ENCODE results near the gene B4GALT2. TPM values are rescaled to one million over a fixed set of nuclear protein-coding genes. Genes with fewer than 3 reads are reported as not detected.

The B4GALT2 gene
- total and polyA plus RNA-seq, 3 experiments from 2014 or later, result 1.9 to 41.7 (median 39.7) TPM

DNA sequence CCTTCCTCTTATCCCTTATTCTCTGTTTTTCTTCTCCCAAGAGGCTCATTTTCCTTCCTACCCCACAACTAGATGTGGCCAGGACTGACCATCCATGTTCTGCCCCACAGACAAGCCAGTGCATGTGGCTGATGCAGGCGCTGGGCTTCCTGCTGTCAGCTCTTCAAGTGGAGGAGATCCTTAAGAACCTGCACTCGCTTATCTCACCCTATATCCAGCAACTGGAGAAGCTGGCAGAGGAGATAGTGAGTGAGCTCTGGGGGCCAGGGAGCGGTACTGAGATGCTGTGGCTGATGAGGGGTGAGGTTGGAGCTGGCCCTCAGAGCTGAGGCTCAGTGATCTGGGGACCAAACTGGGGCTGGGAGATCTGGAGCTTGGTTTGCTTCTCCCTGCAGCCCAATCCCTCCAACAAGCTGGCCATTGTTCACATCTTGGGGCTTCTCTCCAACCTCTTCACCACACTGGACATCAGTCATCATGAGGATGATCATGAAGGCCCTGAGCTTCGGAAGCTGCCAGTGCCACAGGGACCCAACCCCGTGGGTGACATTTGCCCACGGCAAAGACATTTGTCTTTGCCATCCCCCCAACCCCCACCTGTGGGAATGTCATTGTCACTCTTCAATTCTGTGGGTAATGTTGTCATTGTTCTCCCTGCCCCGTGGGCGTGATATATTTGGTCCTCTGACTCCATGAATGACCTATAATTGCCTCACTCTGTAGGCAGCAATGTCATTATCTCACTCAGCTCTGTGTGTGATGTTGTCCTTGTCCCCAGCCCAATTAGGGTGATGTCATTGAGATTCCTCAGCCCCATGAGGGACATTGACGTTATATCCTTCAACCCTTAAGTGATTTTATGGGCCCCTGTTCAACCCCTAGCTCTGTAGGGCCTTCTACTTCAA is 20.4 kb upstream of the B4GALT2 start:
- Mint-ChIP-seq H3K27ac (no peak overlapping the region), H3K4me3 (no peak overlapping the region), H3K27me3 (peaks cover 0 to 1% of the 10 kb centered on the region in 2 donors), H3K36me3 (peaks cover 0 to 57% (median 16%) of the 10 kb centered on the region in 3 donors), H3K4me1 (peaks cover 0 to 4% (median 0%) of the 10 kb centered on the region in 3 donors), H3K9me3 (no peaks in the 10 kb centered on the region)
- no peak for DNase-seq
- POLR2A ChIA-PET, result no interaction called here
- CTCF ChIA-PET, result interaction anchor here (0.8 to 1.4 kb wide), 3 partner anchors 11 to 46 kb away, joined by 3 read pairs; no protein-coding TSS in a partner anchor
- no peaks in the 10 kb centered on the region for H3K9me3 ChIP-seq (ENCODE audit: low read length)
- no peaks in the 10 kb centered on the region for H3K4me1 ChIP-seq (ENCODE audit: insufficient read depth, low read length)
- H3K36me3 ChIP-seq (ENCODE audit: insufficient read depth, low read length), result peaks cover 22% of the 10 kb centered on the region
- H3K27me3 ChIP-seq (ENCODE audit: insufficient read depth, low read length, poor library complexity, severe bottlenecking), result no peaks in the 10 kb centered on the region
- no peak overlapping the region for H3K27ac ChIP-seq (ENCODE audit: low read depth, low read length)
- H3K4me3 ChIP-seq (ENCODE audit: low read length), result no peak overlapping the region

DNA sequence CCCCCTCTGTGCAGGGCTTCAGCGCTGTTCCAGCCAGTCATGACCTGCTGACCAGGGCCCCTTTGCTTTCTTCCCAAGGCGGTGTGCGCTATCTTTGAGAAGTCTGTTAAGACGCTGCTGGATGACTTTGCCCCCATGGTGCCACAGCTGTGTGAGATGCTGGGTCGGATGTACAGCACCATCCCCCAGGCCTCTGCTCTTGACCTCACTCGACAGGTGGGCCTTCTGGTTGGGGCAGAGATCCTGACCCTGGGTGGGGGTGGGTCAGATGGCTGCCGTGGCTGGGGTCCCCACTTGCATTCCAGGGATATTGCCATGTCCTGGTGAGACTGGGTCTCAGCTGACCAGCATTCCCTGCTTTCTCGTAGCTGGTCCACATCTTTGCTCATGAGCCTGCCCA is 18.2 kb upstream of the B4GALT2 start:
- Mint-ChIP-seq H3K27ac (no peak overlapping the region), H3K4me3 (no peak overlapping the region), H3K4me1 (no peaks in the 10 kb centered on the region), H3K36me3 (peaks cover 0 to 55% (median 16%) of the 10 kb centered on the region in 3 donors), H3K27me3 (no peaks in the 10 kb centered on the region), H3K9me3 (no peaks in the 10 kb centered on the region)
- Histone ChIP-seq H3K27ac (ENCODE audit: low read depth, low read length) (no peak overlapping the region), H3K36me3 (ENCODE audit: insufficient read depth, low read length) (peaks cover 22% of the 10 kb centered on the region), H3K4me1 (ENCODE audit: insufficient read depth, low read length) (no peaks in the 10 kb centered on the region), H3K4me3 (ENCODE audit: low read length) (no peak overlapping the region), H3K9me3 (ENCODE audit: low read length) (no peaks in the 10 kb centered on the region), H3K27me3 (ENCODE audit: insufficient read depth, low read length, poor library complexity, severe bottlenecking) (no peaks in the 10 kb centered on the region)
- DNase-seq, result no peak
- ChIA-PET POLR2A (no interaction called here), CTCF (no interaction called here)

DNA sequence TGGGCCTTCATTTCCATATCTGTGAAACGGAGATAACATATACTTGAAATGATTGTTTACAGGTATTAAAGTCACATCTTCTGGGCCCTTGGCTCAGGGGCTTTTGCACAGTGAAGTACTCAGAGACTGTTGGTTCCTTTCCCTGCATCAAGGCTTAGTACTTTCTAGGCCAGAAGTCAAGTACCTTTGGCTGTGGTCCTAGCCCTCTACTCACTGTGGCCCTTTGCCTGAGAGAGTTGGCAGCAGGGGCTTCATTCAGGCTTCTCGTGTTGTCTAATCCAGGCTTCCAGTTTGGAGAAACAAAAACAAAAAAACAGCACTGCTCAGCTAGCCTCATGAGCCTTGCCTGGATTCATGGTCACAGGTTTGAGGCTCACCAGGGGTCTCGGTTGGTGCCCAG is 17.3 kb upstream of the B4GALT2 start:
- H3K4me1 Mint-ChIP-seq, result no peaks in the 10 kb centered on the region
- no peak overlapping the region for H3K27ac Mint-ChIP-seq
- no peaks in the 10 kb centered on the region for H3K27me3 ChIP-seq (ENCODE audit: insufficient read depth, low read length, poor library complexity, severe bottlenecking)
- H3K27me3 Mint-ChIP-seq, result no peaks in the 10 kb centered on the region
- no peak overlapping the region for H3K4me3 Mint-ChIP-seq
- no peak overlapping the region for H3K27ac ChIP-seq (ENCODE audit: low read depth, low read length)
- peaks cover 22% of the 10 kb centered on the region for H3K36me3 ChIP-seq (ENCODE audit: insufficient read depth, low read length)
- DNase-seq, result no peak
- H3K9me3 Mint-ChIP-seq, result no peaks in the 10 kb centered on the region
- H3K4me3 ChIP-seq (ENCODE audit: low read length), result no peak overlapping the region
- H3K4me1 ChIP-seq (ENCODE audit: insufficient read depth, low read length), result no peaks in the 10 kb centered on the region
- ChIA-PET CTCF (interaction anchor here (1.3 kb wide), 1 partner anchor 28 kb away, joined by 4 read pairs; the partner anchor contains the start of gene ARTN), POLR2A (no interaction called here)
- H3K9me3 ChIP-seq (ENCODE audit: low read length), result no peaks in the 10 kb centered on the region
- H3K36me3 Mint-ChIP-seq, result peaks cover 0 to 55% (median 16%) of the 10 kb centered on the region in 3 donors

DNA sequence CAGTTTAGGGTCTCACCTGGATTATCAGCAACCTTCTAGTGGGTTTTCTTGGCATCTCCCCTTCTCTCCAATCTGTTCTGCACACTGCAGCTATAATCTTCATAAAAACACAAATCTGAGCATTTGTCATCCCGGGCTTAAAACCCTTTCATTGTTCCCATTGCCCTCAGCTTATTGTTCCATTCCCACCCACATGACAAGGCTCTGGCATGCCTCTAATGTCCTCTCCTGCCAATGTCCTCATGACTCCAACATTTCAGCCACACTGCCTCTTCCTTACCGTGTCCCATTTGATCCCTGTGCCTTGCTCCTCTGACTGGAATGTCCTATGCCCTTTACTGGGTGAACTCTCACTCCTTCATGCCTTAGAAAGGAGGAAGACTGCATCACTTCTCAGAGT is 16.7 kb upstream of the B4GALT2 start:
- peaks cover 19% of the 10 kb centered on the region for H3K36me3 ChIP-seq (ENCODE audit: insufficient read depth, low read length)
- Mint-ChIP-seq H3K9me3 (no peaks in the 10 kb centered on the region), H3K36me3 (peaks cover 0 to 50% (median 13%) of the 10 kb centered on the region in 3 donors), H3K27ac (peak overlapping the region in 1 of 8 donors; percentile 11), H3K4me1 (no peaks in the 10 kb centered on the region), H3K4me3 (no peak overlapping the region), H3K27me3 (no peaks in the 10 kb centered on the region)
- no peak for DNase-seq
- no peaks in the 10 kb centered on the region for H3K27me3 ChIP-seq (ENCODE audit: insufficient read depth, low read length, poor library complexity, severe bottlenecking)
- POLR2A ChIA-PET, result no interaction called here
- H3K4me1 ChIP-seq (ENCODE audit: insufficient read depth, low read length), result no peaks in the 10 kb centered on the region
- no peak overlapping the region for H3K27ac ChIP-seq (ENCODE audit: low read depth, low read length)
- H3K9me3 ChIP-seq (ENCODE audit: low read length), result no peaks in the 10 kb centered on the region
- CTCF ChIA-PET, result interaction anchor here (1.3 kb wide), 1 partner anchor 29 kb away, joined by 4 read pairs; the partner anchor contains the start of gene ARTN
- no peak overlapping the region for H3K4me3 ChIP-seq (ENCODE audit: low read length)

DNA sequence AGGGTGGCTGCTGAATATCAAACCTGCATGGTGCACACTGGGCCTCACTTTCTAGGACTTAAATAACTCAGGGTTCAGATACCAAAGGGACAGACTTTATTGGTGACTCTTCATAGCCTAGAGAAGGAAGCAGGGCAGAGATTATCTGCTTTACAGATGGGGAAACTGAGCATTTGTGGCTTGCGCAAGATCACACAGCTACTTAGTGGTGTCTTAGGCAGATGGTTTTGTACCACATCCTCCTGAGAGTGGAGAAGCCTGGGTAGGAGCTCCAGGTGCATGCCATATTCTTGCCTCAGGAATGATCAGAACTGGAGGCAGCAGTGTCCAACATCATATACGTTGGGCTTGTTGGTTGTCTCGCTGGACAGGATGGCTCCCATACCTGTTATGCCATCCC is 16.0 kb upstream of the B4GALT2 start:
- Histone ChIP-seq H3K27me3 (ENCODE audit: insufficient read depth, low read length, poor library complexity, severe bottlenecking) (no peaks in the 10 kb centered on the region), H3K9me3 (ENCODE audit: low read length) (no peaks in the 10 kb centered on the region), H3K4me3 (ENCODE audit: low read length) (no peak overlapping the region), H3K36me3 (ENCODE audit: insufficient read depth, low read length) (peaks cover 12% of the 10 kb centered on the region), H3K4me1 (ENCODE audit: insufficient read depth, low read length) (no peaks in the 10 kb centered on the region), H3K27ac (ENCODE audit: low read depth, low read length) (no peak overlapping the region)
- Mint-ChIP-seq H3K4me1 (no peaks in the 10 kb centered on the region), H3K27ac (no peak overlapping the region), H3K9me3 (no peaks in the 10 kb centered on the region), H3K27me3 (no peaks in the 10 kb centered on the region), H3K4me3 (no peak overlapping the region), H3K36me3 (peaks cover 0 to 45% (median 9%) of the 10 kb centered on the region in 3 donors)
- DNase-seq, result no peak
- ChIA-PET POLR2A (no interaction called here), CTCF (interaction anchor here (1.3 kb wide), 1 partner anchor 29 kb away, joined by 4 read pairs; the partner anchor contains the start of gene ARTN)

DNA sequence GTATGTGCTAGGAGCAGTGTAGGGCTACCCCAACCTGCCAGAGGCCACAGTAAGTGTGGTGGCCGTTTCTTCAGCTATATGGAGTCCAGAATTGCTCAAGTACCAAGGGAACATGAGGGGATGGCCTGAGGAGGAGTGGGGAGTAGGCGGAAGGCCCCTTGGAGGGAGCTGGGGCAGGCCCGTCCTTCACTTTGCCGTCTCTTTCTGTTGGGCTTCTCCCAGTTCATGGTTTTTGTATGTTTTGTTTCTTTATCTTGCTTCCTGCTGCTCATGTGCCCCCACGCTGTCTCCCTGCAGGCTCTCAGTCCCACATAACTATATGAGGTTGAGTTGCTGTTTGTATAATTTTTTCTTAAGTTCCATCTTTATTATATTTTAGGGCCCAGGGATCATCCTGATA is 15.1 kb upstream of the B4GALT2 start:
- H3K27ac ChIP-seq (ENCODE audit: low read depth, low read length), result no peak overlapping the region
- no peaks in the 10 kb centered on the region for H3K27me3 ChIP-seq (ENCODE audit: insufficient read depth, low read length, poor library complexity, severe bottlenecking)
- no peaks in the 10 kb centered on the region for H3K4me1 ChIP-seq (ENCODE audit: insufficient read depth, low read length)
- ChIA-PET POLR2A (no interaction called here), CTCF (no interaction called here)
- H3K9me3 ChIP-seq (ENCODE audit: low read length), result no peaks in the 10 kb centered on the region
- H3K4me1 Mint-ChIP-seq, result no peaks in the 10 kb centered on the region
- no peak overlapping the region for H3K27ac Mint-ChIP-seq
- H3K36me3 Mint-ChIP-seq, result peaks cover 0 to 36% (median 7%) of the 10 kb centered on the region in 3 donors
- peaks cover 7% of the 10 kb centered on the region for H3K36me3 ChIP-seq (ENCODE audit: insufficient read depth, low read length)
- H3K9me3 Mint-ChIP-seq, result no peaks in the 10 kb centered on the region
- H3K27me3 Mint-ChIP-seq, result no peaks in the 10 kb centered on the region
- DNase-seq, result no peak
- no peak overlapping the region for H3K4me3 Mint-ChIP-seq
- no peak overlapping the region for H3K4me3 ChIP-seq (ENCODE audit: low read length)

DNA sequence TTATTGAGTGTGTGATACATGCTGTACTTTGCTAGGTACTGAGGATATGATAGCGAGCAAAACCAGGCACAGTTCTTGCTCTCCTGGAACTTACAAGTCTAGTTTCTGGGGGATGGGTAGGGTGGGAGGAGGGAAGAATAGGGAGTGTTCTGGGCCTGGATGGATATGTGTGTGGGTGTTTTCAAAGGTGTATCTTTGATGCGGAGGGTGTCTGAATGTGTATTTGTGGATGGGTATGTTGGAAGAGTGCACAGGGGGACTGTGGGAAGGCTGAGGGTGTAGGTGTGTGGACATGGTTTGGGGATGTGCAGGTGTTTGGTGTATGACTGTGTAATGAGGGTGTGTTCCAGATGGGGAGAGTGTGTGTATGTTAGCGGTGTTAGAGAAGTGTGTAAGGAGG is 13.7 kb upstream of the B4GALT2 start:
- Histone ChIP-seq H3K4me1 (ENCODE audit: insufficient read depth, low read length) (peaks cover 5% of the 10 kb centered on the region), H3K4me3 (ENCODE audit: low read length) (no peak overlapping the region), H3K9me3 (ENCODE audit: low read length) (no peaks in the 10 kb centered on the region), H3K27ac (ENCODE audit: low read depth, low read length) (no peak overlapping the region), H3K27me3 (ENCODE audit: insufficient read depth, low read length, poor library complexity, severe bottlenecking) (no peaks in the 10 kb centered on the region), H3K36me3 (ENCODE audit: insufficient read depth, low read length) (peaks cover 4% of the 10 kb centered on the region)
- no peak for DNase-seq
- ChIA-PET CTCF (no interaction called here), POLR2A (no interaction called here)
- Mint-ChIP-seq H3K4me3 (no peak overlapping the region), H3K36me3 (peaks cover 0 to 30% (median 6%) of the 10 kb centered on the region in 3 donors), H3K9me3 (no peaks in the 10 kb centered on the region), H3K27me3 (no peaks in the 10 kb centered on the region), H3K27ac (no peak overlapping the region), H3K4me1 (peaks cover 12 to 14% (median 12%) of the 10 kb centered on the region in 3 donors)

DNA sequence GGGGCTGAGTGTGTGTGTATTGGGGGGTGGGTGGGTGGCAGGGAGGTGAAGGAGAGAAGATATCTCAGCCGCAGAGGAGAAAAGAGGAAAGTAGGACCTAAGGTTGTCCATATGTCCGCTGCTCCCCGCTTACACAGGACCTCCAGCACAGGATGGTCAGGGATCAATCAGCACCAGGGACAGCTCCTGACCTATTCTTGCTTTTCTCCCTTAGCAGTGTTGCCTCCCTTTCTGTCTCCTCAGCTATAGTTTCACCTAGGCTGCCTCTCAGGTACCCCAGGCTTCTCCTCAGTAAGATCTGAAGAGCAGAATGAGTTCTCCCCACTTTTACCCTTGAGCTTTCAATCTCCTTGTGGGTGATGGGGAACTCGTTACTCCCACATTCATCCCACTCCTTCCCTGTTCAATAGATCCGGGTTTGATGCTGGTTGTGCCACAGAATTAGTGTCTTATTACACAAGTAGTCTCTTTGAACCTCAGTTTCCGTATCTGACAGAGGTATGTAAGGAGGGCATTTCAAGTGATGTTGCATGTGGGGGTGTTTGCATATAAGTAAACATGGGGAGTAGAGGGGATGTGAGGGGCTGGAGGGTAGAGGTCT is 10.6 kb upstream of the B4GALT2 start:
- Mint-ChIP-seq H3K9me3 (no peaks in the 10 kb centered on the region), H3K36me3 (peaks cover 0 to 22% (median 0%) of the 10 kb centered on the region in 3 donors), H3K4me1 (peaks cover 22 to 27% (median 24%) of the 10 kb centered on the region in 3 donors), H3K27ac (peak overlapping the region in 1 of 8 donors; percentile 75), H3K27me3 (no peaks in the 10 kb centered on the region), H3K4me3 (no peak overlapping the region)
- H3K36me3 ChIP-seq (ENCODE audit: insufficient read depth, low read length), result peaks cover 3% of the 10 kb centered on the region
- no peak overlapping the region for H3K4me3 ChIP-seq (ENCODE audit: low read length)
- POLR2A ChIA-PET, result no interaction called here
- peaks cover 13% of the 10 kb centered on the region for H3K4me1 ChIP-seq (ENCODE audit: insufficient read depth, low read length)
- CTCF ChIA-PET, result no interaction called here
- no peaks in the 10 kb centered on the region for H3K27me3 ChIP-seq (ENCODE audit: insufficient read depth, low read length, poor library complexity, severe bottlenecking)
- no peak for DNase-seq
- H3K27ac ChIP-seq (ENCODE audit: low read depth, low read length), result no peak overlapping the region
- H3K9me3 ChIP-seq (ENCODE audit: low read length), result no peaks in the 10 kb centered on the region
